Nephron progenitor cell (in vitro differentiated cells): ENCODE data around the gene CHGA.

Source experiments
- DNase-seq: peaks from one replicate; pipeline ENCODE4 v3.0.0; 2021
- H3K27ac Mint-ChIP-seq: 2 replicates; pipeline ENCODE4 v1.8.0; 2021; ENCODE audit warnings: mild to moderate bottlenecking, moderate library complexity, mixed read lengths
- H3K27me3 Mint-ChIP-seq: 2 replicates; pipeline ENCODE4 v1.8.0; 2021; ENCODE audit warnings: mild to moderate bottlenecking, low read depth, mixed read lengths; ENCODE audit not compliant: poor library complexity
- H3K36me3 Mint-ChIP-seq: 2 replicates; pipeline ENCODE4 v1.8.0; 2021; ENCODE audit warnings: low read depth, mixed read lengths
- H3K4me1 Mint-ChIP-seq: 2 replicates; pipeline ENCODE4 v1.8.0; 2021; ENCODE audit warnings: mixed read lengths
- H3K4me3 Mint-ChIP-seq: 2 replicates; pipeline ENCODE4 v1.8.0; 2021; ENCODE audit warnings: mild to moderate bottlenecking, moderate library complexity, mixed read lengths
- H3K9me3 Mint-ChIP-seq: 2 replicates; pipeline ENCODE4 v1.8.0; 2021; ENCODE audit warnings: mild to moderate bottlenecking, moderate library complexity, mixed read lengths
- CTCF ChIP-seq: fragments of 200-600 bp; sonication (generic); IDR thresholded peaks from 2 replicates; pipeline ENCODE4 v1.5.0; 2021; ENCODE audit warnings: antibody characterized with exemption

CHGA gene

GRCh38 chr14:92967346-92967926, 44.5 kb downstream of the CHGA start:
- TF ChIP-seq CTCF = no peak
- Mint-ChIP-seq H3K36me3 (peaks cover 5% of the 10 kb centered on the region), H3K4me1 (peaks cover 29% of the 10 kb centered on the region), H3K27me3 (peaks cover 22% of the 10 kb centered on the region), H3K27ac (no peak overlapping the region), H3K9me3 (peaks cover 26% of the 10 kb centered on the region), H3K4me3 (no peak overlapping the region)
- DNase-seq = no peak

GRCh38 chr14:92968291-92969020, 45.5 kb downstream of the CHGA start:
- TF ChIP-seq CTCF = no peak
- Mint-ChIP-seq H3K36me3 (peaks cover 5% of the 10 kb centered on the region), H3K27me3 (peaks cover 16% of the 10 kb centered on the region), H3K4me1 (peaks cover 21% of the 10 kb centered on the region), H3K4me3 (no peak overlapping the region), H3K9me3 (peaks cover 31% of the 10 kb centered on the region), H3K27ac (no peak overlapping the region)
- DNase-seq = no peak

GRCh38 chr14:92969430-92969829, 46.5 kb downstream of the CHGA start:
- DNase-seq = no peak
- Mint-ChIP-seq H3K9me3 (peaks cover 27% of the 10 kb centered on the region), H3K4me1 (peaks cover 13% of the 10 kb centered on the region), H3K36me3 (peaks cover 5% of the 10 kb centered on the region), H3K4me3 (no peak overlapping the region), H3K27me3 (peaks cover 16% of the 10 kb centered on the region), H3K27ac (no peak overlapping the region)
- TF ChIP-seq CTCF = no peak

- TF ChIP-seq CTCF = no peak
- Mint-ChIP-seq H3K4me3 (no peak overlapping the region), H3K27me3 (peaks cover 16% of the 10 kb centered on the region), H3K4me1 (peaks cover 13% of the 10 kb centered on the region), H3K36me3 (peaks cover 5% of the 10 kb centered on the region), H3K9me3 (peaks cover 24% of the 10 kb centered on the region), H3K27ac (no peak overlapping the region)
- DNase-seq = no peak
Measured at GRCh38 chr14:92969871-92970270, 46.9 kb downstream of the CHGA start.

- Mint-ChIP-seq H3K4me1 (peaks cover 13% of the 10 kb centered on the region), H3K4me3 (no peak overlapping the region), H3K27me3 (peaks cover 16% of the 10 kb centered on the region), H3K9me3 (peaks cover 20% of the 10 kb centered on the region), H3K27ac (no peak overlapping the region), H3K36me3 (peaks cover under 1% of the 10 kb centered on the region)
- no peak for DNase-seq
- no peak for TF ChIP-seq CTCF
Measured at GRCh38 chr14:92970271-92970670, 47.3 kb downstream of the CHGA start.
